Left ventricle myocardium inferior (tissue), 1 donor: ENCODE results near the gene LPO. TPM values are rescaled to one million over a fixed set of nuclear protein-coding genes. Genes with fewer than 3 reads are reported as not detected.

Source experiments
- DNase-seq: peaks from one replicate; pipeline ENCODE4 v3.0.0-alpha.2; 2020
- H3K27ac ChIP-seq: fragments of 200-600 bp; replicated peaks from 2 replicates; pipeline ENCODE4 v1.8.0; 2021
- H3K27me3 ChIP-seq: fragments of 200-600 bp; 2 replicates; pipeline ENCODE4 v1.8.0; 2021; ENCODE audit warnings: low read depth
- H3K36me3 ChIP-seq: fragments of 200-600 bp; 2 replicates; pipeline ENCODE4 v1.8.0; 2021
- H3K4me1 ChIP-seq: fragments of 200-600 bp; 2 replicates; pipeline ENCODE4 v1.8.0; 2021
- H3K4me3 ChIP-seq: fragments of 200-600 bp; 2 replicates; pipeline ENCODE4 v1.8.0; 2021; ENCODE audit warnings: mild to moderate bottlenecking, moderate library complexity
- H3K9me3 ChIP-seq: fragments of 200-600 bp; replicated peaks from 2 replicates; pipeline ENCODE4 v1.8.0; 2021
- CTCF ChIP-seq: fragments of 200-600 bp; IDR thresholded peaks from 2 replicates; pipeline ENCODE4 v1.8.0; 2021; ENCODE audit warnings: antibody characterized with exemption, mild to moderate bottlenecking, borderline replicate concordance
- intact Hi-C: fragments of 100-400 bp; cut with micrococcal nuclease; formaldehyde crosslinking; loops from one replicate; pipeline ENCODE4 v1.11.0; 2022
- total RNA-seq: library from RNA; stranded (reverse); fragmentation: NEBNext Ultra II Directional; extraction: Animal tissue kit (Norgen Biotek cat#: 25700); gene quantifications from one replicate; pipeline ENCODE4 v1.2.1, GENCODE V29; 2021
- donor health status: DM: no; HTN: yes; CAD: no; lungs with severe emphysema.

The LPO gene
- total RNA-seq, 1 donor from 2014 or later = not detected

GRCh38 chr17:58267347-58268324 is 29.3 kb downstream of the LPO start:
- intact Hi-C loops = no loop called here
- no peak overlapping the region for H3K4me3 ChIP-seq
- no peak for DNase-seq
- H3K36me3 ChIP-seq = no peaks in the 10 kb centered on the region
- H3K27me3 ChIP-seq = peaks cover 81% of the 10 kb centered on the region
- TF ChIP-seq CTCF = no peak
- H3K4me1 ChIP-seq = no peaks in the 10 kb centered on the region
- no peaks in the 10 kb centered on the region for H3K9me3 ChIP-seq
- H3K27ac ChIP-seq = no peak overlapping the region

GRCh38 chr17:58268326-58268725 is 29.9 kb downstream of the LPO start:
- no peak for TF ChIP-seq CTCF
- H3K4me1 ChIP-seq = no peaks in the 10 kb centered on the region
- DNase-seq = no peak
- peaks cover 81% of the 10 kb centered on the region for H3K27me3 ChIP-seq
- intact Hi-C loops = no loop called here
- H3K9me3 ChIP-seq = no peaks in the 10 kb centered on the region
- no peaks in the 10 kb centered on the region for H3K36me3 ChIP-seq
- no peak overlapping the region for H3K4me3 ChIP-seq
- no peak overlapping the region for H3K27ac ChIP-seq

- H3K4me3 ChIP-seq = no peak overlapping the region
- no peaks in the 10 kb centered on the region for H3K36me3 ChIP-seq
- H3K27ac ChIP-seq = no peak overlapping the region
- no peaks in the 10 kb centered on the region for H3K4me1 ChIP-seq
- H3K9me3 ChIP-seq = no peaks in the 10 kb centered on the region
- TF ChIP-seq CTCF = no peak
- peaks cover 77% of the 10 kb centered on the region for H3K27me3 ChIP-seq
- intact Hi-C loops = no loop called here
- no peak for DNase-seq
Observed at GRCh38 chr17:58268774-58269556, 30.6 kb downstream of the LPO start.

GRCh38 chr17:58269557-58270291 is 31.3 kb downstream of the LPO start:
- H3K27ac ChIP-seq = no peak overlapping the region
- no peak overlapping the region for H3K4me3 ChIP-seq
- intact Hi-C loops = no loop called here
- H3K9me3 ChIP-seq = no peaks in the 10 kb centered on the region
- no peak for DNase-seq
- H3K4me1 ChIP-seq = no peaks in the 10 kb centered on the region
- H3K27me3 ChIP-seq = peaks cover 69% of the 10 kb centered on the region
- TF ChIP-seq CTCF = no peak
- no peaks in the 10 kb centered on the region for H3K36me3 ChIP-seq
